NCI-H1417 treated with DMSO at 0.1 percent for 48 hours (cell line): ENCODE measurements around the gene ACO2.
"Not testable (repeated sequence)": the region's sequence is repeated elsewhere in the genome, so short reads cannot be mapped to it uniquely, and the experiment has no call there.

Experiments
- DNase-seq: peaks from one replicate; lab custom pipeline; 2025; lab: John Stamatoyannopoulos, UW

Gene ACO2

GRCh38 chr22:41572305-41572704, 103.4 kb downstream of the ACO2 start:
- DNase-seq = not testable (repeated sequence)

- no peak for DNase-seq
These were observed 104.8 kb downstream of the ACO2 start for GRCh38 chr22:41573677-41574076.

GRCh38 chr22:41574847-41575381, 106.0 kb downstream of the ACO2 start:
- DNase-seq = no peak

GRCh38 chr22:41575533-41575932, 106.6 kb downstream of the ACO2 start:
- no peak for DNase-seq

- no peak for DNase-seq
These were observed 108.0 kb downstream of the ACO2 start for GRCh38 chr22:41576877-41577276.

GRCh38 chr22:41578114-41578513, 109.2 kb downstream of the ACO2 start:
- no peak for DNase-seq
